ENCODE results near the gene SBF1. TPM values are rescaled to one million over a fixed set of nuclear protein-coding genes. Genes with fewer than 3 reads are reported as not detected.
"Not testable (repeated sequence)": the region's sequence is repeated elsewhere in the genome, so short reads cannot be mapped to it uniquely, and the experiment has no call there.

The SBF1 gene
- total RNA-seq, 1 experiment from 2014 or later = 97.2 TPM

- no peak overlapping the region for H3K4me3 ChIP-seq (ENCODE audit: low read depth, low read length, poor library complexity, severe bottlenecking)
- peaks cover 65% of the 10 kb centered on the region for H3K36me3 ChIP-seq (ENCODE audit: insufficient read depth, low read length, poor library complexity, severe bottlenecking)
- ChIA-PET CTCF (no interaction called here), POLR2A (ENCODE audit: low non-redundant PET) (interaction anchor here (0.6 kb wide), 1 partner anchor 92 kb away, joined by 8 read pairs; no protein-coding TSS in a partner anchor)
- no peaks in the 10 kb centered on the region for H3K4me1 ChIP-seq (ENCODE audit: insufficient read depth, low read length, poor library complexity, severe bottlenecking)
- H3K27ac ChIP-seq (ENCODE audit: low read depth, low read length, poor library complexity, severe bottlenecking) = no peak overlapping the region
- no TSS peak for BruUV-seq (replicated peaks)
- no peaks in the 10 kb centered on the region for H3K27me3 ChIP-seq (replicated peaks; ENCODE audit: insufficient read depth, low read depth, low read length, poor library complexity)
- intact Hi-C loops (cut with micrococcal nuclease; ENCODE audit: unreplicated experiment) = no loop called here
- no peak for DNase-seq (ENCODE audit: low spot score)
- no peaks in the 10 kb centered on the region for H3K9me3 ChIP-seq (ENCODE audit: low read depth, low read length, poor library complexity, severe bottlenecking)
- TF ChIP-seq CTCF (conservative IDR thresholded peaks at IDR 0.05; ENCODE audit: low read depth, low read length) = no peak
- TF ChIP-seq EZH2 (IDR thresholded peaks at IDR 0.05; ENCODE audit: borderline replicate concordance, low read depth, low read length, poor library complexity, severe bottlenecking) = no peak
Measured at GRCh38 chr22:50414476-50415248, 60.2 kb downstream of the SBF1 start.

- H3K9me3 ChIP-seq (ENCODE audit: low read depth, low read length, poor library complexity, severe bottlenecking); H3K27ac ChIP-seq (ENCODE audit: low read depth, low read length, poor library complexity, severe bottlenecking); CTCF ChIA-PET; BruUV-seq (replicated peaks); POLR2A ChIA-PET (ENCODE audit: low non-redundant PET); DNase-seq (ENCODE audit: low spot score); intact Hi-C loops (cut with micrococcal nuclease; ENCODE audit: unreplicated experiment); H3K4me1 ChIP-seq (ENCODE audit: insufficient read depth, low read length, poor library complexity, severe bottlenecking); H3K4me3 ChIP-seq (ENCODE audit: low read depth, low read length, poor library complexity, severe bottlenecking); H3K27me3 ChIP-seq (replicated peaks; ENCODE audit: insufficient read depth, low read depth, low read length, poor library complexity): not testable (repeated sequence)
- peaks cover 20% of the 10 kb centered on the region for H3K36me3 ChIP-seq (ENCODE audit: insufficient read depth, low read length, poor library complexity, severe bottlenecking)
Measured at GRCh38 chr22:50408954-50409353, 65.9 kb downstream of the SBF1 start.

- BruUV-seq (replicated peaks) = no TSS peak
- intact Hi-C loops (cut with micrococcal nuclease; ENCODE audit: unreplicated experiment) = no loop called here
- CTCF ChIA-PET = no interaction called here
Measured at GRCh38 chr22:50408311-50408710, 66.5 kb downstream of the SBF1 start.

More at GRCh38 chr22:50408311-50408710, 66.5 kb downstream of the SBF1 start:
- H3K27ac ChIP-seq (ENCODE audit: low read depth, low read length, poor library complexity, severe bottlenecking) = no peak overlapping the region
- H3K9me3 ChIP-seq (ENCODE audit: low read depth, low read length, poor library complexity, severe bottlenecking) = no peaks in the 10 kb centered on the region
- H3K36me3 ChIP-seq (ENCODE audit: insufficient read depth, low read length, poor library complexity, severe bottlenecking) = peaks cover 14% of the 10 kb centered on the region
- no peaks in the 10 kb centered on the region for H3K4me1 ChIP-seq (ENCODE audit: insufficient read depth, low read length, poor library complexity, severe bottlenecking)
- TF ChIP-seq EZH2 (IDR thresholded peaks at IDR 0.05; ENCODE audit: borderline replicate concordance, low read depth, low read length, poor library complexity, severe bottlenecking) (no peak), CTCF (conservative IDR thresholded peaks at IDR 0.05; ENCODE audit: low read depth, low read length) (no peak)
- no peak overlapping the region for H3K4me3 ChIP-seq (ENCODE audit: low read depth, low read length, poor library complexity, severe bottlenecking)
- H3K27me3 ChIP-seq (replicated peaks; ENCODE audit: insufficient read depth, low read depth, low read length, poor library complexity) = no peaks in the 10 kb centered on the region
- DNase-seq (ENCODE audit: low spot score) = no peak
- POLR2A ChIA-PET (ENCODE audit: low non-redundant PET) = no interaction called here

Measured in A673 (cell line).